GM19238 (cell line): ENCODE measurements around the gene TRAIP.
"Not testable (repeated sequence)": the region's sequence is repeated elsewhere in the genome, so short reads cannot be mapped to it uniquely, and the experiment has no call there.

ENCODE experiments used
- DNase-seq: peaks from one replicate; pipeline ENCODE4 v3.0.0; 2011; ENCODE audit warnings: low spot score; ENCODE audit not compliant: insufficient read length

The TRAIP gene

GRCh38 chr3:49792371-49793150 lies 63.8 kb downstream of the TRAIP start:
- DNase-seq = no peak

DNA sequence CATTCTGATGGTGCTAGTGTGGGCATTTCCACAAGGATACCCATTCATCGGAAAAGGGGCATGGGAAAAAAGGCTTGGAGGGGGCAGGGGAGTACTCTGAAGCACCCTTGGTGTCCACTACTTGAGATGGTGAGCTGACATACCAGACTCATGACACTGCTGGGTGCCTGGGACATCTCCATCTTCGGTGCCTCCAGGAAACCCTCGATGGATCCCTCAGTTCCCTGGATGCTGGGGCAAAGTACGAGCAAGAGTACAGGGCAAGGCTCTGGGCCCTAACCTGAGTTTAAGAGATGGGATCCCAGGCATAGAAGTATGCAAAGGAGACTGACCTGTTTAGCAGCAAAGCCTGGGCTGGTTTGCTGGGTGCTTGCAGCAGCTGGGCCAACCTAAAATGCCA lies 64.8 kb downstream of the TRAIP start:
- DNase-seq = no peak

- no peak for DNase-seq
Measured at GRCh38 chr3:49790626-49791411, 65.5 kb downstream of the TRAIP start.

DNA sequence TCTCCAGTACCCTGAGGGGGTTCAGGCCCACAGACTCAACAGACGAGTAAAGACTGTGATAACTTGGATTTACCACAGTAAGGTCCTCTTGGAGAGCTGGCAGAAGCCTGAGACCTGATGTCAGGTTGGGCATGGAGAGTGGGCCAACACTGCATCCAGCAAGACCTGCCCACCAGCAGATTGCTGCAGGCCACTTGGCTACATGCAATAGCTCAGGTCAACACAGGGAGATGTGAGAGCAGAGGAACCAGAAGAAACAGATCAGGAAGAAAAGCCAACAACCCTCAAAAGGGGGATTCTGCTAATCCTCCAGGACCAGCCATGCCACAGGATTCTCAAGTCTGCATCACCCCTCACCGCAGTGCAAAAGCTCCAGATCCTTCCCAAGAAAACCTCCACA lies 68.3 kb downstream of the TRAIP start:
- DNase-seq = no peak

- no peak for DNase-seq
Measured at GRCh38 chr3:49787536-49787935, 68.8 kb downstream of the TRAIP start.

GRCh38 chr3:49787182-49787464 lies 69.2 kb downstream of the TRAIP start:
- DNase-seq = no peak

DNA sequence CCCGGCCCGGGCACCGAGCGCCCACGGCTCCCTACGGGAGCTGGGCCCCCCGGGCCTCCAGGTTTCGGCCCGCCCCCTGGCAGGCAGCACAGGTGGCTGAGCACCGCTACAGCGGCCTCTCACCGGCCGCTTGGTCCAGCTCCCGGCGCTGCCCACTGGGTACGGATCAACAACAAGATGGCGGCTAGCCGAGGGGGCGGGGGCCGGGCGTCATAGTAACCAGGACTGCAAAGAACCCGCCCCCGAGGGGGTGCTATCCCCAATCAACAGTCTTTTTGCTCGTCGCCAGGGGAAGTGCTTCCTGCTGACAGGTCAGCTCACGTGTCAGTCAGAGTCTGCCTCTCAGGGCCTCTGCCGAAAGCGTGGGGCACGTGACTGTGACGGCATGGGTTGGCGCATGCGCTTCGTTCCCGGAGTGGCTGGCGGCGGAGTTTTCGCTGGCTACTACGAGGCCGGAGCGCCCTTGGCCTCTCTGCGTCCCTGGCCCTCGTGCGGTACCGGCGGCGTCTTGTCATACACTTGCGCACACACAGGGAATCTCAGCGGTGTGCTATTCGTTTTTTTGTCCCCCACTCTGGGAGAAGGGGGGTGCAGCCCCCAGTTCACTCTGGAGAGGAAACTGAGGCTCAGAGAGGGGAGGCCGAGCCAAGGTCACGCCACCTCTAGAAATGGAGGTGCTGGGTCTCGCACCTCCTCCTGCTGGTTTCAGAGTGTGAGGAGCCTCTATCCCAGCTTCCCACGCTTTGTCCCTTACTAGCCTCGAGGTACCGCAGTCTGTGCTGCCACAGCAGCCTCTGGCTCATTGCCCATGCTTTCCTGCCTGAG lies 69.8 kb downstream of the TRAIP start, which contains the start of gene IP6K1:
TSS of gene IP6K1 (minus strand) at position 186 of the 825 bp plus-strand sequence. CDS start 38,502 bp downstream, outside the sequence.
- peak; percentile 100 for DNase-seq

- DNase-seq = no peak
Measured at GRCh38 chr3:49785565-49786356, 70.6 kb downstream of the TRAIP start.

DNA sequence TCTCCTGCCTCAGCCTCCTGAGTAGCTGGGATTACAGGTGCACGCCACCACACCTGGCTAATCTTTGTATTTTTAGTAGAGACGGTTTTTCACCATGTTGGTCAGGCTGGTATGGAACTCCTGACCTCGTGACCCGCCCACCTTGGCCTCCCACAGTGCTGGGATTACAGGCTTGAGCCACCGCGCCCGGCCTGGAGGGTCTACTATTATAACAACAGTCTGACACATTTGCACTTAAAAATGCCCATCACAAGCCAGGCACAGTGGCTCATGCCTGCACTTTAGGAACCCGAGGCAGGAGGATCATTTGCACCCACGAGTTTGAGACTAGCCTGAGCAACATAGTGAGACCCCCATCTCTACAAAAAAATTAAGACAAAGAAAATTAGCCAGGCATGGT lies 74.1 kb downstream of the TRAIP start:
- DNase-seq = not testable (repeated sequence)

- no peak for DNase-seq
Measured at GRCh38 chr3:49781415-49782199, 74.8 kb downstream of the TRAIP start.

DNA sequence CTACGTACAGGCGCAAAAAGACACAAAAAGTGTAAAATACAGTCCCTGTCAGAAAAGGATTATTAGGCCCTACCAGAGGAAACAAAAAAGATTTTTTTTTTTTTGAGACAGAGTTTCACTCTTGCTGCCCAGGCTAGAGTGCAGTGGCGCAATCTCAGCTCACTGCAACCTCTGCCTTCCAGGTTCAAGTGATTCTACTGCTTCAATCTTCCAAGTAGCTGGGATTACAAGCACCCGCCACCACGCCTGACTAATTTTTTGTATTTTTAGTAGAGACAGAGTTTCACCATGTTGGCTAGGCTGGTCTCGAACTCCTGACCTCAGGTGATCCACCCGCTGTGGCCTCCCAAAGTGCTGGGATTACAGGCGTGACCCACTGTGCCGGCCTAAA lies 75.4 kb downstream of the TRAIP start:
- not testable (repeated sequence) for DNase-seq

DNA sequence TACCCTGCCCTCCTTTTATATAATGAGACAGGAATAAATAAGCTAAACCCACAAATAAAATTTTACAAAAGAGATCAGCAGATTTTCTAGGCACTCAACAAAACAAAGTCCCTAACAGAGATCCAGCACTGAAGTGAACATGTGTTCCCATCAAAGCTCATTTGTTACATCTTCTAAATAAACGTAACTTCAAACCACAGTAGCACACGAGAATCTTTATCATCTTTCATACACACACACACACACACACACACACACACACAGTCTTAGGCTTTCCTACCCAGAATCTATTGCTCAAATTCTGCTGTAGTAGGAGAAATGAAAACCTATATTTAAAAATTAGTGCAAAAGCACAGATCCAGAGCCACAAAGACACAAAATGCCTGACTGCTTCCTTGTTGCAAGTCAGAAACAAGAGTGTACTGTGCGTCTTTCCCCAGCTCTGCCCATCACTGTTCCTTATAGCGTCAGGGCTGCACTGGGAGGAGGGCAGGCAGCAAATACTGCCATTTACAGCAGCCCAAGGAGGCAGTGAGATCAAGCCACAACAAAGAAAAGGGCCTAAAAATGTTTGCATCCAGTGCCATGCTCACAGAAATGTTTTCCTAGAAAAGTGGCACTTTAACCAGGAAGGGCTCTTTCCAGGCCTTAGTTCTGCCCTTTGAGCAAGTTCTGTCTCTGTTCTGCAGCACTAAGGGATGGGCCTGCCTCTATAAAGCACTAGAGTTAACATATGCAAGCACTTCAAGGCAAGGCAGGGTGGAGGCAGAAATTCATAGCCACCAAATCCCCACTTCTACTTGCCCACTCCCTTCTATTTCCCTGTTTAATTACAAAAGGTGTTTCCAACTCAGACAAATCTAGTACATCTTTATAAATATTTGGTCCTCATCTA lies 76.0 kb downstream of the TRAIP start:
- DNase-seq = no peak

DNA sequence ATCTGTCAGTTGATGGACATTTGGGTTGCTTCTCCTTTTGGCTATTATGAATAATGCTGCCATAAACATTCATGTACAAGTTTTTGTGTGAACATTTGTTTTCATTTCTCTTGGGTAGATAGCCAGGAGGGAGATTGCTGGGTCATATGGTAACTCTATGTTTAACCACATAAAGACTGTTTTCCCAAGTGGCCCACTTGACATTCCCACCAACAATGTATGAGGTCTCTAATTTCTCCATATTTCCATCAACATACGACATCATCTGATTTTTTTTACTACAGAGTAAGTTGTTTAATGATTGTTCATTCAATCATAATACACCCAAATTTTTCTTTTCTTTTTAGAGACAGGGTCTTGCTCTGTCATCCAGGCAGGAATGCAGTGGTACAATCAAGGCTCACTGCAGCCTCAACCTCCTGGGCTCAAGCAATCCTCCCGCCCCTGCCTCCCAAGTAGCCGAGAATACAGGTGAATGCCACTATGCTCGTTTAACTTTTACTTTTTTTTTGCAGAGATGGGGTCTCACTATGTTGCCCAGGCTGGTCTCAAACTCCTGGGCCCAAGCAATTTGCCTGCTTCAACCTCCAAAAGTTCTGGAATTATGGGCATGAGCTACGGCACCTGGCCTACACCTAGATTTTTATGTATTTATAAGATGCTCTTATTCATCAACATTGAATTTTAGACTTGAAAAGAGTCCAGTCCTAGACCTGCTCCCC lies 76.8 kb downstream of the TRAIP start:
- DNase-seq = no peak
